ENCODE measurements around the gene FBXL17. TPM values are rescaled to one million over a fixed set of nuclear protein-coding genes. Genes with fewer than 3 reads are reported as not detected.
A peak's percentile ranks its signal among the peaks of the same experiment; 100 is the strongest.
"Not testable (repeated sequence)": the region's sequence is repeated elsewhere in the genome, so short reads cannot be mapped to it uniquely, and the experiment has no call there.

The FBXL17 gene
- total RNA-seq, 1 donor from 2014 or later: 11.6 TPM

DNA sequence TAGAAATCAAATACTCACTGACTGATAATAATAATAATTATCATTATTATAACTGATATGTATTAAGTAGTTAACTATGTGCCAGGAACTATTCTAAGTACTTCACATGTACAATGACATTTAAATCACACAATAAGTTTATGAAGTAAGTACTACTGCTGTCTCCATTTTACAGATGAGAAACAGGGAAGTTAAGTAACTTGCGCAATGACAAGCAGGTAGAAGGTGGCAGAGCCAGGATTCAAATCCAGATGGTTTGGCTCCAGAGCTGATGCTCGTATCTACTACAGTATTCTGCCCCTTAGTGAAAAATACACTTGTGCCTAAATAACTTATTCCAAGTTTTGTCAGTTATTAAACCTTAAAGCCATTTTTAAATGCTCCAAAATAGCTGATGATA is 217.3 kb downstream of the FBXL17 start:
- Histone ChIP-seq H3K4me3 (ENCODE audit: low read depth, low read length) (no peak overlapping the region), H3K36me3 (ENCODE audit: control insufficient read depth, insufficient read depth, low read length) (no peaks in the 10 kb centered on the region), H3K27me3 (ENCODE audit: control insufficient read depth, insufficient read depth, low read length) (no peaks in the 10 kb centered on the region)
- TF ChIP-seq, protein P1, sequence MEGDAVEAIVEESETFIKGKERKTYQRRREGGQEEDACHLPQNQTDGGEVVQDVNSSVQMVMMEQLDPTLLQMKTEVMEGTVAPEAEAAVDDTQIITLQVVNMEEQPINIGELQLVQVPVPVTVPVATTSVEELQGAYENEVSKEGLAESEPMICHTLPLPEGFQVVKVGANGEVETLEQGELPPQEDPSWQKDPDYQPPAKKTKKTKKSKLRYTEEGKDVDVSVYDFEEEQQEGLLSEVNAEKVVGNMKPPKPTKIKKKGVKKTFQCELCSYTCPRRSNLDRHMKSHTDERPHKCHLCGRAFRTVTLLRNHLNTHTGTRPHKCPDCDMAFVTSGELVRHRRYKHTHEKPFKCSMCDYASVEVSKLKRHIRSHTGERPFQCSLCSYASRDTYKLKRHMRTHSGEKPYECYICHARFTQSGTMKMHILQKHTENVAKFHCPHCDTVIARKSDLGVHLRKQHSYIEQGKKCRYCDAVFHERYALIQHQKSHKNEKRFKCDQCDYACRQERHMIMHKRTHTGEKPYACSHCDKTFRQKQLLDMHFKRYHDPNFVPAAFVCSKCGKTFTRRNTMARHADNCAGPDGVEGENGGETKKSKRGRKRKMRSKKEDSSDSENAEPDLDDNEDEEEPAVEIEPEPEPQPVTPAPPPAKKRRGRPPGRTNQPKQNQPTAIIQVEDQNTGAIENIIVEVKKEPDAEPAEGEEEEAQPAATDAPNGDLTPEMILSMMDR (IDR thresholded peaks at IDR 0.05; ENCODE audit: insufficient read depth, low read length, poor library complexity, severe bottlenecking): no peak
- DNase-seq (ENCODE audit: low read depth): no peak

DNA sequence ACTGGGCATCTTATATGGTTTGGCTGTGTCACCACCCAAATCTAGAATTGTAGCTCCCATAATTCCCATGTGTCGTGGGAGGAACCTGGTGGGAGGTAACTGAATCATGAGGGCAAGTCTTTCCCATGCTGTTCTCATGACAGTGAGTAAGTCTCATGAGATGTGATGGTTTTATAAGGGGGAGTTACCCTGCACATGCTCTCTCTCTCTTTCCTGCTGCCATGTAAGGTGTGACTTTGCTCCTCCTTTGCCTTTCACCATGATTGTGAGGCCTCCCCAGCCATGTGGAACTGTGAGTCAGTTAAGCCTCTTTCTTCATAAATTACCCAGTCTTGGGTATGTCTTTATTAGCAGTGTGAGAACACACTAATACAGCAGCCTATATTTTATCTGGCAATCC is 229.0 kb downstream of the FBXL17 start:
- not testable (repeated sequence) for H3K36me3 ChIP-seq (ENCODE audit: control insufficient read depth, insufficient read depth, low read length); H3K27me3 ChIP-seq (ENCODE audit: control insufficient read depth, insufficient read depth, low read length); DNase-seq (ENCODE audit: low read depth); H3K4me3 ChIP-seq (ENCODE audit: low read depth, low read length)

DNA sequence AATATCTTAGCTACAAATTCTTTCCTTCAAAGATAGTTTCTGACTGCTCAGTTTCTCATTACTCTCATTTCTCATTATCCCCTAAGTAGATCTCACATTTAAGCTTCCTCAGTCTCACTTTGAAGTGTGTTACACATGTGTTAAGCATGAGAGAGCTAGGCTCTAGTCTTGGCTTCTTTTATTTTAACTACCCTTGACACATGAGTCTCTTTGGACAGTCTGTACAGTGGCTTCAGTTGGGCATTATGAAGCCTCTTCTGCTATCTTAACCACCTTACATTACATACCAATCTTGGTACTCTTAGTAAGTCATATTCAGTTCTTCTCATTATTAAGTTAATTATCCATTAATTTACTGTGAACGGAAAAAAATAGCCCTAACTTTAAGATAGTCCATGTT is 232.5 kb downstream of the FBXL17 start:
- Histone ChIP-seq H3K4me3 (ENCODE audit: low read depth, low read length) (no peak overlapping the region), H3K27me3 (ENCODE audit: control insufficient read depth, insufficient read depth, low read length) (no peaks in the 10 kb centered on the region), H3K36me3 (ENCODE audit: control insufficient read depth, insufficient read depth, low read length) (no peaks in the 10 kb centered on the region)
- TF ChIP-seq, protein P1 (IDR thresholded peaks at IDR 0.05; ENCODE audit: insufficient read depth, low read length, poor library complexity, severe bottlenecking): no peak
- DNase-seq (ENCODE audit: low read depth): no peak

DNA sequence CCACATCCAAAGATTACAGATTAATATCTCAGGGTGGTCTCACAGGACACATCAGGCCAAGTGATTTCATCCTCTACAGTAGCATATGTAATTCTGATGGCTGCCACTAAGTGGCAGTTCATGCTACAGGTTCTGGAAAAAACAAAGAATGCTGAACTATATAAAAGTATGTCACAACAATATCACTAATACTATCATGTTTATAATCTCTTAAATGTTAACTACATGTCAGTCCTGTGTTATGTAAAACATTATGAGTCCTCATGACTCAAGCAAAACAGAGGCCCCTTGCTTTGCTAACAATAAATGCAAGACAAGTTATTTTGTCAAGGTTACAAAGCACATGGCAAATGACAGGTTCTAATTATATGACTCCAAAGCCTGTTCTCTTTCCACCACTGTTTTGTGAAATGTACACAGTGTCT is 233.2 kb downstream of the FBXL17 start:
- DNase-seq (ENCODE audit: low read depth): no peak
- TF ChIP-seq, protein P1 (IDR thresholded peaks at IDR 0.05; ENCODE audit: insufficient read depth, low read length, poor library complexity, severe bottlenecking): peak; percentile 63
- Histone ChIP-seq H3K4me3 (ENCODE audit: low read depth, low read length) (no peak overlapping the region), H3K27me3 (ENCODE audit: control insufficient read depth, insufficient read depth, low read length) (no peaks in the 10 kb centered on the region), H3K36me3 (ENCODE audit: control insufficient read depth, insufficient read depth, low read length) (no peaks in the 10 kb centered on the region)

DNA sequence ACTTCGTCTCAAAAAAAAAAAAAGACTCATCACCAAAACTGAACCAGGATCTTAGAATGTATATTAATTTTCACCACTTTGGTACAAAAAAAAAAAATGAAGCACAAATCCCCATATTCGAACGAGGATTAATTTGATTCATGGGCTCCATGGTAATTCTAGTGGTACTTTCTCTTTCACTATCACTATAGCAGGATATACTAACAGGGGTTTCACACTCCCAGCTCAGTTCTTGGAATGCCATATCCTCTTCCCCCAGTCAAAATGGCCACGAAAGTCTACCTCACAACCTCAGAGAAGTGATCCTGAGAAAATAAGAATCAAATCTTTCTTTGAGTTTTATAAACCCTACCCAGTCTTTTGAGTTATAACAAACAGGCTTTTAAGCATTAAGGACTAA is 235.7 kb downstream of the FBXL17 start:
- Histone ChIP-seq H3K27me3 (ENCODE audit: control insufficient read depth, insufficient read depth, low read length) (no peaks in the 10 kb centered on the region), H3K36me3 (ENCODE audit: control insufficient read depth, insufficient read depth, low read length) (no peaks in the 10 kb centered on the region), H3K4me3 (ENCODE audit: low read depth, low read length) (no peak overlapping the region)
- no peak for DNase-seq (ENCODE audit: low read depth)
- TF ChIP-seq, protein P1 (IDR thresholded peaks at IDR 0.05; ENCODE audit: insufficient read depth, low read length, poor library complexity, severe bottlenecking): no peak

DNA sequence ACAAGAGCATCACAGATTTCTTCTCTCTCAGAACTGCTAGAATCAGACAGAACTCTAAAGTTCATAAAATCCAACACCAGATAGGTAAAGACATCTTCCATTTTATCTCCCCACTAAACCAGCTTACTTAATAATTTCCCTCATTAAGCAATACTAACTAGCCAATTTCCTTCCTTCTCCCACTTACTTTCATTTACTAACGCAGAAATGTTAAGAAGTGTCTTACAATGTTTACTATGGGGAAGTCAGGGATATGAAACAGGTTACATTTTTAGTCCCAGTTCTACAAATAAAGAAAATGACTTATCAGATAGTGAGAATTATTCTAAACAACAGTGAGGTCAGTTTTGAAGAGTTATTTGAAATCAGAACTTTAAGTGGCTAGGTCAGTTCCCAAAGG is 236.5 kb downstream of the FBXL17 start:
- TF ChIP-seq, protein P1 (IDR thresholded peaks at IDR 0.05; ENCODE audit: insufficient read depth, low read length, poor library complexity, severe bottlenecking): no peak
- no peaks in the 10 kb centered on the region for H3K36me3 ChIP-seq (ENCODE audit: control insufficient read depth, insufficient read depth, low read length)
- H3K4me3 ChIP-seq (ENCODE audit: low read depth, low read length): no peak overlapping the region
- DNase-seq (ENCODE audit: low read depth): no peak
- H3K27me3 ChIP-seq (ENCODE audit: control insufficient read depth, insufficient read depth, low read length): no peaks in the 10 kb centered on the region

All from kidney epithelial cell (primary cell).